HG02943 (cell line): ENCODE data around the gene ARL5B.

Experiments used
- ATAC-seq: cut with Tn5 transposase; IDR thresholded peaks from one replicate; pipeline ENCODE4 v1.9.1; 2021; ENCODE audit warnings: mild to moderate bottlenecking, low read depth, moderate library complexity; ENCODE audit not compliant: unreplicated experiment

Gene ARL5B

DNA sequence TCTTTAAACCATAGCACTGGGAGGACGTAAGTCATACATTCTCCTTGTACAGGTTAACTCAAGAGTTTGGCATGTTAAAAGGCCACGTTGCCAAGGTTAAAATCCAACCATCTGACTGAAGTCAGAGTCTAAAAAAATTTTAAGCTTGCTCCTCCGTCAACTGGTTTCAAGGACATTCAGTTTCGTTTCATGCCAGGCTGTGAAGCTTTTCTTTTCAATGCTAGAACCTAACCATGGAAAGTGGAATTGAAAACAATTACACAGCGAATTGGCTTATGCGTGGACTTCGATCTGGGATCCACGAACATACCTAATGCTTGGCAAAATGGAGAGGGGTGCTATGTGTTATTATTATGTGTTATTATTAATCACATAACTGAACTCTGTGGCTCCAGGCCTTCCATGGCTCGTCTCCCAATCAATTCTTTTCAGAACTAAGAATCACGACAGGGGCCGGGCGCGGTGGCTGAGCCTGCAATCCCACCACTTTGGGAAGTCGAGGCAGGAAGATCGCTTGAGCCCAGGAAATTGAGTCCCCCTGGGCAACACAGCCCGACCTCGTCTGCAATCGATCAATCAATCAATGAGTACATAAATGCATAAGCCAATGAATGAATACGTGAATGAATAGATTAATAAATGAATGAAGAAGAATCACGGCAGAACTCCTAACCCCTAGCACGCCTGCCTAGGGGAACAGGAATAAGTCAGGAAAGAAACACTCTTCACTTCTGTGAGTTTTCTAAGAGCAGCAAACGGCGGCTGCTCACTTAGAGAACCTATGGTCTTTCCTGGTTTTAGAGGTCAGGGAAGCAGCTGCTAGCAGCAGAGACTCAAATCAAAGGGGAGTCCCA, 733 bp upstream of the ARL5B start:
- ATAC-seq, result peak; percentile 0

DNA sequence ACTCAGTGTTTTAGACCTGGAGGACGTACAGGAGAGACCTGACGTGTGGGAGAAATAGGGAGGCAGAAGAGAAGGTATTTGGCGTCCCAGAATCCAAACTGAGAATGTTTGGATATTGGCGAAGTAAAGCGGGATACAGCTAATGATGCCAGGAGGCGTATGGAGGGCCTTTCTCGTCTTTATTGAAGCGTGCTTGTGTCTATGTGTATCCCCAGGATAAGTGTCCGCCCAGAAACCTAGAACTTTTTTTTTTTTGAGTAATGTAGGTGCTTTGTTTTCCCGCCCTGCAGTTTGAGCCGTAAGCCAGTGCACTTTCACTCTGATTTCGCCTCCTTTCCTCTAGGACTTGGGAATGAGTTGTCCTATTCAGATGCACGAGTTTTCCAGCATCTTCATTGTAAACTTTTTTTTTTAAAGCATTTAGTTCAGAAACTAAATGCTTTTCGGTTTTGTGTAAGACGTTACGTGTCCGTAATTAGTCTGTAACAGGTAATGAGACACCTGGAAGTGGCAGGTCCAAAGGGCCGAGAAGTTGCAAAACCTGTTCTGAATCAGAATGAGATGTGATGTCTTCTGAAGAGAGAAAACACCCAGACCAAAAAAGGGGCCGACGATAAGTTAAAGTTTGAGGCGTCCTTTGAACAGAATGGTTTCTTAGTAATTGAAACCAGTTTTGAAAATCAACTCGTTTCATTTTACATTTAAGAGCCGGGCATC, 746 bp downstream of the ARL5B start:
- ATAC-seq, result peak; percentile 14

DNA sequence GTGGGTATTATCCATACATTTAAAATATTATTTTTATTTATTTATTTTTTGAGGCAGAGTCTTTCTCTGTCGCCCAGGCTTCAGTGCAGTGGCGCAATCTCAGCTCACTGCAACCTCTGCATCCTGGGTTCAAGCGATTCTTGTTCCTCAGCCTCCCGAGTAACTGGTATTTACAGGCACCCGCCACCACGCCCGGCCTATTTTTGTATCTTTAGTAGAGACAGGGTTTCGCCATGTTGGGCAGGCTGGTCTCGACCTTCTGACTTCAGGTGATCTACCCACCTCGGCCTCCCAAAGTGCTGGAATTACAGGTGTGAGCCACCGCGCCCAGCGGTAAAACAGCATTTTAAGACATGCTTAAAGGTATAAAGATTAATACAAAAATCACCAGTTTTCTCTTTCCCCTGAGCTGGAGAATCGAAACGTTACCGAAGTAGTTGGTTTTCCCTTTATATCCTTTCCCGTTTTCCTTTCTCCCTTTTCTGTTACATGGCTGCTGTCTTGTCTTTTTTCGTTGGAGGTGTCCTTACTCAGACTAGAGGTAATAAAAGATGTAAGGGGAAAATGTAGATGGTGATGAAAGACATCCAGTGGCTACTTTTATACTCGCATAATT, 1.7 kb downstream of the ARL5B start:
- no peak for ATAC-seq

DNA sequence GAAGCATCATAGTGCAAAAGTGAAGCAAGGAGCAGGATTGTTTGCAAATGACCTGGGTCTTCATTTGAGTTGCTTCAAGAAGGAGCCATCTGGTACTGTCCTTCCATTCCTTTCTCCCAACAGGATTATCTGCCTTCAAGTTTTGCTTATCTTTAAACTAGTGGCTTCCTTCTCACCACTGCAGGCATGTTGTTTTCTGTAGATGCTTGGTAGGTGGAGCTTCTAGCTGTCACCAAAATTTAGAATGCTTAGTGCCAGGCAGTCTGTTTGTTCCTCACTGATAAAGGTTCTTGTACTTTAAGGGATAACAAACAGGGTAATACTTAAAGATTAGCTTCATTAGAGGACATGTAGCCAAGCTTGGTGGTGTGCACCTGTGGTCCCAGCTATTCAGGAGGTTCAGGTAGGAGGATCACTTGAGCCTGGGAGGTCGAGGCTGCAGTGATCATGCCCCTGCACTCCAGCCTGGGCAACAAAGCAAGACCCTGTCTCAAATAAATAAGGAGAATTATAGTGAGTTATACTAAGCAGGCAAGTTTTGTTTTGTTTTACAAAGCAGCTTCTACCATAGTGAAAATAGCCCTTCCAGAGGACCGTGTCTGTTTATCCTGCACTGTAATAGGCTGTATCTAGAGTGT, 5.7 kb downstream of the ARL5B start:
- ATAC-seq, result no peak

DNA sequence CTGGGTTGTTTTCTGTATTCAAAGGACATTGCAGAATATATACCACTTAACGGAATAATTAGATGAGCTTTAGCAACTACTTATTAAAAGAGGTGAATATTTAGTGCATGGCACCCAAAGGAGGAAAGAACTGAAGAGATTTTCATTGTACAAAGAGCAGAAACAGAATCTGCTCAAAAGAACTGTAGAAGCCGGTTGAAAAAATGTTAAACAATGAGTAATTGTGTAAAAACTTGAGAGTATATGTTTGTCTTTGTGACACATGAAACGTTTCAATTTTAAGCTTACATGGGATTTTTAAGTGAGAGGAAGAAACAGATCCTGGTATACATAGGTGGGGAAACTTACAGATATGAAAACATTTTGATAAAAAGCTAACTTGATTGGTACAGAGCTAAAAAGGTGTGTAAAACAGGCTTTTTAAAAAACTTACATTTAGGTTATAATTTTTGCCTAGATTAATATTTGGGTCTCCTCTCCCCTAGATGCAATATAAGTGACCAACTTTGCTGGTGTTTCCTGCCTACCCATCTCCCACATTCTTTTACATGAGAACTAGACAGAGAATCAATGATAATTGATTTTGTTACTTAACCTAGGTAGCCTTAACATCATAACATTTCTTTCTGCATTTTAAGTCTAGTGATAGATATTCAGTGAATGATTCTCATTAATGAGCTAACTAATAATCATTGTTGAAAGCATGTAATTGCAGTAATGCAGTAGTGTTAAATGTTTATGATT, 6.8 kb downstream of the ARL5B start:
- ATAC-seq, result no peak

DNA sequence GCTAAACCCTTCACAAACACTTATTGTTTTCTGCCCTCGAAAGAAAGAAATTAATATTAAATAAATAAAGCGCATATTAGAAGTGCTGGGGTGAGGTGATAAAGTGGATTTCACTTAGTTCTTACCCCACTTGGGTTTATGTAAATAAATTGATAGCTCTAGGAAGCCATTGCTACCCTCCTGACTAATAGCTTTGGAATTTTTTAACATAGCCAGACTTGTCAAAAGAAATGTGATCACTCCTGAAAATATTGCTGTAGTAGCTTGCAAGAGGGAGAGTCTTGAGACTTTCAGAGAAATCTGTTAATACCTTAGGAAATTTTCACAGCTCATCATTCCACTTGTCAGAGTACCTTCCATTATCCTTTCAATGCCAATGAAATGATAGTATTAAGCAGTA, 7.6 kb downstream of the ARL5B start:
- ATAC-seq, result no peak

DNA sequence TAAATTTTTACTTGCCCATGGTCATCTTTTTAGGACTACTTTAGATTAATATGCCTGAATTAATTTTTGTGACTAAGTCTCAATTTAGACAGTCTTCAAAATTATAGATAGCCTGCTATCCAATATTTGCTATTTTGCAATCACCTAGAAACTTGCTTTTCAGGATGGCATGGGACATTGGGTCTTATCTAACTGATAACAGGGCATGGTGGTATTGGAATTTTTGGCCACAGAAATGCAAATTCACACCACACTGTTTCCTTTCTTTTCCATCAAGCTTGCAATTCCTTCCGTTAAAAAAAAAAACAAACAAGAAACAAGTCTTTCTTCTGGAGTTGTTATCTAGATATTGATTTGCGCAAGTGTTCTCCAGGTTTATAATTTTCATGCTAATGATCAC, 8.8 kb downstream of the ARL5B start:
- no peak for ATAC-seq

DNA sequence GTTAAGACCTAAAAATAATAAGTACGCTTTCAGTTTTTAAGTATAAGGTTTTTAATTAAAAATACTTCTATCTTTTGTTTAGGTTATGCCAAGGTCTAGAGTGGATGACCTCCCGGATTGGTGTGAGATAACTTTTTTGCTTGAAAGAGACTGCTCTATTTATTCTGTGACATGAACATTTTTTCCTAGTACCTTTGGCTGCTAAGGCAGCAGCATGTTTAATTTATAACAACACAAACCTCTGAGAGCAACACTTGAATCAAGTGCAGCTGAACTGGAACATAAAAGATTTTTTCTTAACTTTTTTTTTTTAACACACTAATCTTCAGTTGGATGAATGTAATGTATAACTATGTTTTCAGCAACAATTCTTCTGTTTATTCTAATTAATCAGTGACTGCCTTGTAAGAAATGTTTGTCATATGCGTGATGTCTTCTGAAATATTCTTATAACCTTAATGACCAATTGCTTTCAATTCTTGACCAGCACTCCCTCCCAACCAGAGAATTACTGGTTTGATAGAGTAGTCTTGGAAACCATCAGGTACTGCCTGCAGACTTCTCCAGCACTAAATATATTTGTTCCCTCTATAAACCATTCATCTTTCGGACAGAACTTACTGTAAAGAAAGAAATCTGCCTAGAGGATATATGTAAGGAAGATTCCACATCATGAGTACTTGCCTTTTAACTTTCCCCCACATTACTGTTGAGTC, 16.0 kb downstream of the ARL5B start:
- no peak for ATAC-seq

DNA sequence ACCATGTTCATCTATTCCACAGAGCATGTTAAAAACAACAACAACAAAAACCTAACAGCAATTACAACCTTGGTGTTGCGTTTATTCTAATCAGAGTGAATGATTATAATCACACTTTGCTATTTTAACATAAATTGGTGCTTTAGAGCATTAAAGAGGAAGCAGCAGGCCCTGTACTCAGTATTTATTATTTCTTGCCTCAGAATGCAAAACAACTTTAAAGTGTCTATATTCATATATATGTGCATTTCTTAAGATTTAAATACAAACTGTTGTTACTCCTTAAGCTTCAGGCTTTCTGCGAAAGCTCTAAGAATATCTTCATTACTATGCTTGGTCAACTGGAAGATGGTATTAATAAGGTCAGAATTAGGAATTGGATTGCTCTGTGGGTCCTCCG, 21.5 kb downstream of the ARL5B start:
- no peak for ATAC-seq

DNA sequence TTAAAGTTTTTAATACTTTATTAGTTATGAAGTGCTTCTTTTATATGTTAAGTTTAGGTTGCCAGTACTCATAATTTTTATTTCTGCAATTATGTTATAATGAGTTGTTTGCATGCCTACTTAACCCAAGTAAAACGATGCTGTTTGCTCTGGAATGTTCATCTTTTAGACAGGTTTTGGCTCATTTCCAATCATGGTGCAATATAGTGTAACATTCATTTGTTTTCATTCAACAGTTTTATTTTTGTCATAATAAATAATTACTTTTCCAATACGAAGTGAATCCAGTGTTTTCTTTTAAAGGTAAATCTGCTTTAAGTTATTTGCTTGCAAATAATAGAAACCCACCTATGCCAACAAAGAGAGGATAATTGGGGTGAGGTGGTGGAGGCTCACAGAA, 22.1 kb downstream of the ARL5B start:
- no peak for ATAC-seq

DNA sequence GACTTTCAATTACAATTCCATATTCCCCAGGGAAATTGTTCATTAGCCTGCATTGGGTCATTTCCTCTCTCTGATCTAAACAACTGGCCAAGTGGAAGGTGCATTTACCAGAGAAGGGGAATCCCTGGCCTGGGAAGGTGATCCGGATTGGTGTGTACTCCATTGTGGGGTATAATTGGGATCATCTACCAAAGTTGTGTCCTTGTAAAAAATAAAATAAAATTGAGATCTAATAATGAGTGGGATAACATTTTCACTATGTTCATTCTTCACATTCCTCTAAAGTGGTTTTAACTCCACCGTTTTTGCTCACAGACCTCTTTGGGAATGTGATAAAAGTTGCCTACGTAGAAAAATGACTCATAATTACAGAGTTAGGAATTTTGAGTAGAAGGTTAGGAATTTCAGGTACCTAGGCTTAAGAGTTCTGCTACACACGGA, 22.8 kb downstream of the ARL5B start:
- ATAC-seq, result no peak

DNA sequence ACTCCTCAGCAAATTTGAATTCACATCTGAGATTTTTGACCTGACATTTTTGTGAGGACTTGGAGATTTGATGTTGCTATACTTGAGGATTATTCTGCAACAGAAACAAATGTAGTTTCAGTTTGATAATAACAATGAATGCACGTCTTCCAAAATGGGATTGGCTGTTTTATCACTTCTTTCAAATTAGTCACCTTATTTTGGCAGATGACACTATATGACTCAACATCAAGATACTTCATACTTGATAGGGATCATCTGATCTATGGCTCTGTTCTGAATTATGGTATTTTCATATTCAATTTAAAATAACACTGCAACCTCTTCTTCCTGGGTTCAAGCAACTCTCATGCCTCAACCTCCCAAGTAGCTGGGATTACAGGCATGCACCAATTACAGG, 24.2 kb downstream of the ARL5B start:
- no peak for ATAC-seq

DNA sequence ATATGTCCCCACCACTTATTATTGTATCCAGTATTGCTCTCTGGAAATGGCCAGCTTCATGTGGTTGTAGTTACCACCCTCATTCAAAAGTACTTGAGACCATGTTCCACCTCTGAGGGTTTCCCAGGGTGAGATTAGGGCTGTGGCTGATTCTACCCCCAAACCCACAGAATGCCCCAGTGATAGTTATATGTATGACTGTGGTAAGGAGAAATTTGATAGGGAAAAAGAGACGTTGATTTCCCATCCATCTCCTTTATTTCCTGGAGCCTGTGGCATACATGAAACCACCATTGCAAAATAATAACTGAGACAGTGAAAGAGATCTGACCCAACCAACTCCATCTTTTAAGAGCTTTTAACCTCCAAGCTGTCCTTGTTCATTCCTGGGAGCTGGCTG, 25.2 kb downstream of the ARL5B start:
- no peak for ATAC-seq

DNA sequence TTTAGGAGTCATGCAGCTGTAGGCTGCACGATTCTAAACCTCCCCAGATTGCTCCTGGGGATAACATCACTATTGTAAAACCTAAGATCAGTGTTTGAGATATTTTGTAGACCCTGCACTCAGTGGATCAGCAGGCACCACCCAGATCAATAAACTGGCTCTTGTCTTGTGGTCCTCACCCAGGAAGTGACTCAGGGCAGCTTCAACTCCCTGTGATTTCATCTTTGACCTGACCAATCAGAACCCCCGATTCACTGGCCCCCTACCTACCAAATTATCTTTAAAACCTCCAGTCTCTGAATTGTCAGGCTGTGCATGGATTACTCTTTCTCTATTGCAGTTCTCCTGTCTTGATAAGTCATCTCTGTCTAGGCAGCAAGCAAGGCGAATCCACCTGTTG, 25.7 kb downstream of the ARL5B start:
- no peak for ATAC-seq

DNA sequence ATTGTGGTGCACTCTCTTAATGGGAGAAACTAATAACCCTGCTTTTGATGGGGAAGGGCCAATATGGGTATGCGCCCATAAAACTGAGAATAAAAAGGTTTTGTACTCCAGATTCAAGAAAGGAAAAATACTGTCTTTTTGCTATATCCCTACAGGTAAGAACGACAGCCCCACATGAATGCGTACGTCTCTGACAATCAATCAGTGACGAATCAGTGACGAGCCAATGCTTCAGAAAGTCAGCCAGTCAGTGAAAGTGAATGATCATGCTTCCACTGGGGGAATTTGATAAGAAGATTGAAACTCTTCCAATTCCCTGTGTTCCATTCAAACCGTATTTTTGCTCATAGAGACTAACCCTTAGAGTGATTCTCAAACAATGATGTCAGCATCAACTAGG, 26.3 kb downstream of the ARL5B start:
- no peak for ATAC-seq

DNA sequence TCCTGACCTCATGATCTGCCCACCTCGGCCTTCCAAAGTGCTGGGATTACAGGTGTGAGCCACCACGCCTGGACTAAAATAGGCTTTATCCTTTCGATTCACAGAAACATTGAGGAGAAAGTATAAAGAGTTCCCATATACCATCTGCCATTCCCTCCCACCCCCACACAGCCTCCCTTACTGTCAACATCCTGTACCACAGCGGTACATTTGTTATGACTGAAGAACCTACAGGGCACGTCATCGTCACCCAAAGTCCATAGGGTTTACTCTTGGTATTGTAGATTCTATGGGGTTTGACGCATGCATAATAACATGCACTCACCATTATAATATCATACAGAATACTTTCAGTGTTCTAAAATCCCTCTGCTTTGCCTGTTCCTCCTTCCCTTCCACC, 28.0 kb downstream of the ARL5B start:
- no peak for ATAC-seq

DNA sequence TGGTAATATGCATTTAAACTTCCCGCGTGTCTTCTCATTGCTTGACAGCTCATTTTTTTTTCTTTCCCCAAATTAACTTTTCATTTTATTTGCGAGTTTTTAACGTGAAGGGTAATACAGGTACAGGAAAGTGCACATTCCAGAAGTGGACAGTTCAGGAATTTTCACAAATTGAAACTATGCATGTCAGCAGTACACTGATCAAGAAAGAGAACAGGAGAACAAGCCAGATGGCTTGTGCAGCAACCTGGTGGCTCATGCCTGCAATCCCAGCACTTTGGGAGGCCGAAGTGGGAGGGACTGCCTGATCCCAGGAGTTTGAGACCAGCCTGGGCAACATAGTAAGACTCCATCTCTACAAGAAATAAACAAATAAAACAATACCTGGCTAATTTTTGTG, 28.5 kb downstream of the ARL5B start:
- ATAC-seq, result no peak

DNA sequence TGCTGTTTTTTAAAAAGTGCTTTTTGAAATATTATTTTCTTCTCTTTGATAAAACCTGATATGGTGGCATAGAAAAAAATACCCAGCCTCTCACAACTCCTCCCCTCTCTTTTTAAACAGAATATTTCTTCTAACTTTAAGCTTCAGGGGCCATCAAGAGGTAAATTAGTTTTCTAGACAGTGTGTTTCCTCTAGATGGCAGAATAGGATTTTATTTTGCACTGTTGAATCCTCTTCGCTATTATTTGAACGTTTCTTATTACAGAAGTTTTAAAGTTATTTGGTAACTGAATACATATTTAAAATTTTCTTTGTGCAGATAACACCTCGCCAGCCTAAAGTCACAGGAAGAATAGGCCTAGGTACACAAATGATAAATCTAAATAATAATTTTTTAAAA, 30.3 kb downstream of the ARL5B start:
- no peak for ATAC-seq

DNA sequence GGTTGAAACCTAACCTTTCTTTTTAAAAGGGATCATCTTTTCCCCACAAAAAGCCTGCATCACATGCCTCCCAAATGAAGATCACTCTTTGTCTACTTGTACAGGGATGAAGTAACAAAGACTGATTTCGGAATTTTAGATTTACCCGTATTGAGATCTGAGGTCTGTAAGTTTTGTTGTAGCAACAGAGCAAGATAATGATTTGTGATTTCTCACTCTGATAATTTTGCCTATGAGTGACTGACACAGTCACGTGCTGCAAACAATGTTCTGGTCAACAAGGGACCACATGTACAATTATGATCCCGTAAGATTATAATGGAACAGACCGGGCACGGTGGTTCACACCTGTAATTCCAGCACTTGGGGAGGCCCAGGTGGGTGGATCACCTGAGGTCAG, 31.3 kb downstream of the ARL5B start:
- ATAC-seq, result no peak
